ENCODE measurements around the gene SLC25A22.

Gene SLC25A22

DNA sequence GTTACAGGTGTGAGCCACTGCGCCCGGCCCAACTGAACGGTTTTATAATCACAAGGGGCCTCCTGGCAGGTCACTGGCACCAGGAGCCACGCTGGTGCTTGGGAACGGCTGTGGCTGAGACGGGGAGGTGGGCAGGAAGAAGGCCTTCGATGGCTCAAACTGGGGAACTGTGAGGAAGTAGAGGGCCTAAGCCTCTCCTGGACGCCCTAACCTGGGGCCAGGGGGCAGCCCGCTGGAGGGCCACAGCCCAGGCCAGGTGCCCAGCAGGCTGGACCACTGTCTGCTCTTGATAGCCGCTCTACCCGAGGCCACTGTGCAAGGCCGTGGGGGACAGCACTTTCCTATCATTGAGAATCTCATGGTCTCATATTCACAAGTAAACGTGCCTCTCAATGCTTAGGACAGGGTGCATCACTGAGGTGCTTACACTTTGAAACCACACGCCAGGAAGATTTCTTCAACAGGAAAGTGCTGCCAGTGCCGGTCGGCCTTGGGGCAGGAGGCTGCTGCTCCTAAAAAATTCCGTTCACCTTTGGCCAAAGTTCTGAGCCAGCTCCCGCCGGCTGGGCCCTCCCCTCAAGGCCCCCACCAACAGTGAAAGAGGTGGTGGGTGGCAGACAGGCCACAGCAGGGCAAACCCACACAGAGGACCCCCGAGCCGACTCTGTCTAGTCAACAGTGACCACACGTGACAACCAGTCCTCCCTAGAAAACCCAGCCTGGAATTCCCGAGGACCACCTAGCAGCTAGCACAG, 28.0 kb downstream of the SLC25A22 start:
- no peak for DNase-seq

DNA sequence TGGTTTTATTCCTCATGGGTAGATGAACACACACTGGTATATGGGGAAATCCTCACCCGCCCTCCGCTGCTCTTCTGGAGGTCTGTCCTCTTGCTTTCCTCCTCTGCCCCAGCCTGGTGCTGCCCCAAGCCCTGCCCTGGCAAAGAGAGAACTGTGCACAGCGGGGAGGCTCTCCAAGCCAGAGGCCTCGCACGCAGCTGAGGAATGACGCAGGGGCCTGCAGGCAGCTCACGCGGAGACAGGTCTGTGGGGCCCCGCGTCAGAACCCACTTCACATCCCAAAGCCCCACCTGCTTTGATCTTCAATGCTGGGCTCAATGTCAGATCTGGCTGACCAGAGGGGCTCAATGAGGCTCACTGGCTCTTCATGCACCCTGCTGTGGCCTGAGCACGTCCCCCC, 30.8 kb downstream of the SLC25A22 start:
- no peak for DNase-seq

DNA sequence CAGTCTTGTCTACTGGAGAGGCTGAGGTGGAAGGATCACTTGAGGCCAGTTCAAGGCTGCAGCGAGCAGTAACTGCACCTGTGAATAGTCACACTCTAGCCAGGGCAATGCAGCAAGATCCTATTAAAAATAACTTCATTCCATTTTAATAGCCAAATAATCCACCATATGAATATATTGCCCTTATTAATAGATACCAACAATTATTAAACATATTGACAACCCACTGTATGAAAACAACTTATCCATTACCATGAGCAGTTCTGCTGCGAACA, 31.2 kb downstream of the SLC25A22 start:
- DNase-seq: no peak

DNA sequence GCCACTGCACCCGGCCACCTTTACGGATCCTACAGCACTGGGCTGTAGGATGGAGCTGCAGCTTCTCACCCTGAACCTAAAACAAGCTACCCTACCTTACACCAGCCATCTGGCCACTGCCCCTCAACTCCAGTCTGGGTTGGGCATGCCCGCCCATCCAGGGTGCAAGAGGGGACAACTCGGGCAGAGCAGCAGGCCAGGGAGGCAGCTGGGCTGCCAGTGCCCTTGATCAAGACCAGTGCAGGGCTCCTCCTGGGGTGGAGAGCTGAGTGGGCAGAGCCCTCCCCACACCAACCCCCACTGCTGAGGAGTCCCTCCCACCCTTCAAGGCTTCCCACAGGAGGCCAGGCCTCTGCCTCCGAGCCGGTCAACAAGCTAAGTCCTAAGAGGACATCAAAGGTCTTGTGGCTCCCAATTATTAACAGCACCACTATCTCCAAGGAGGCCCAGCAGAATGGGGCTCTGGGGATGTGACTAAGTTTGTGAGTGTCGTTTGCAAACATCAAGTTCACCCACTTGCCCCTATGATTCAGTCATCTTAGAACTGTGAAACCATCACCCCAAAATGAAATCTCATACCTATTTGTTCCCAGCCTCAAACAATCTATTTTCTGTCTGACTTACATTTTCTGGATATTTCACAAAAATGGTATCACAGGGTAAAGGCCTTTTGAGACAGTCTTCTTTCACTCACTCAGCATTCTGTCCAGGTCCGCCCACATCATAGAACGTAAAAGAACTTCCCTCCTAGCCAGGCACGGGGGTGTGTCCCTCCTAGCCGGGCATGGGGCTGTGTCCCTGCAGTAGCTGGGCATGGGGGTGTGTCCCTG, 31.8 kb downstream of the SLC25A22 start:
- DNase-seq: no peak

DNA sequence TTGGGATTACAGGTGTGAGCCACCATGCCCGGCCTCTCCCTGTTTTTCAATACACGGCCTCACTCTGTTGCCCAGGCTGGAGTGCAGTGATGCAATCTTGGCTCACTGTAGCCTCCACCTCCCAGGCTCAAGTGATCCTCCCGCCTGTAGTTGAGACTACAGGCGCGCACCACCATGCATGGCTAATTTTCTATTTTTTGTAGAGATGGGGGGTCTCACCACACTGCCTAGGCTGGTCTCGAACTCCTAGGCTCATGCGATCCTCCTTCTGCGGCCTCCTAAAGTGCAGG, 32.3 kb downstream of the SLC25A22 start:
- no peak for DNase-seq

DNA sequence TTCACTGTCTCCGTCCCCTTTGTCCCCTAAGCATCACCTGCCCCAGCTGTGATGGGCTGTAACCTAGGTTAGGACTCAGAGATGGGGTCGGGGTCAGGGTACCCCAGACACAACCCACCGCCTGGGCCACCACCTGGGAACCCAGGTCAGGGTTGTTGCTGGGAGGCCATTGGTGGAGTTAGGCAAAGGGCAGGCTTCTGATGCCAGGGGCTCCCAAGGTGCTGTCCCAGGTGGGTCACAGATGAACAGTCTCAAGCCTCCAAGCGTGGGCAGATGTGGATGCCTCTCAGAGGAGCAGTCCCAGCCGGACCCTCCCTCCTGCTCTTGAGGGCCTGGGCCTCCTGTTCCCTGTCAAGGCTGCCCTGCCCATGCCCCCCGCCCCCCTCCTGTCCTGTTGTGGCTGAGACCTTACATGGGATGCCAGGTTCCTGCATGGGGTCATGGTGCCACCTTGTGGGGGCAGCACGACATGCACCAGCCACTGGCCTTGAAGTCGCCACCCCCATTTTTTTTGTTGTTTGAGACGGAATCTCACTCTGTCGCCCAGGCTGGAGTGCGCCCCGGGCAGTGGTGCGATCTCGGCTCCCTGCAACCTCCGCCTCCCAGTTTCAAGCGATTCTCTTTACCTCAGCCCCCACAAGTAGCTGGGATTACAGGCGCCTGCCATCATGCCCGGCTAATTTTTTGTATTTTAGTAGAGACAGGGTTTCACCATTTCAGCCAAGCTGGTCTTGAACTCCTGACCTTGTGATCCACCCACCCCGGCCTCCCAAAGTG, 32.9 kb downstream of the SLC25A22 start:
- peak; percentile 73 for DNase-seq

DNA sequence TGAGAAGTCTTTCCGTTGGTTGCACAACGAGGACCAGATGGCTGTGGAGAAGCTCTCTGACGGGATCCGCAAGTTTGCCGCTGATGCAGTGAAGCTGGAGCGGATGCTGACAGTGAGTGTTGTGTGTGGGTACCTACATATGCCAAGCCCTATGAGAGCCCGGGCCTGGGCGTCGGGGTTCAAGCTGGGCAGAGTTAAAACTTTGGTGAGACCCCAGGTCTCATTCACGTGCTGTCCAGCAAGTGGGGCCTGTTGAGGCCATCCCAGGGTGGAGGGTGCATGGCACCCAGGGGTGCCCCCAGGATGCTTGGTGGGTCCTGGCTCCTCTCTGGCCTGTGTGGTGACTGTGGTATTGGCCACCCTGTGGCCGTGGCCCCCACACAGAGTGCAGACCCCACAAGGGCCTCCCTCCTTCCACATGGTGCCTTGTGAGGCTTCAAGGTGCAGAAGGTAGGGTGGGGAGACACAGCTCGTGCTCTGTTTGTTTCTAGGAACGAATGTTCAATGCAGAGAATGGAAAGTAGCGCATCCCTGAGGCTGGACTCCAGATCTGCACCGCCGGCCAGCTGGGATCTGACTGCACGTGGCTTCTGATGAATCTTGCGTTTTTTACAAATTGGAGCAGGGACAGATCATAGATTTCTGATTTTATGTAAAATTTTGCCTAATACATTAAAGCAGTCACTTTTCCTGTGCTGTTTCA, 33.6 kb downstream of the SLC25A22 start:
- DNase-seq: no peak

DNA sequence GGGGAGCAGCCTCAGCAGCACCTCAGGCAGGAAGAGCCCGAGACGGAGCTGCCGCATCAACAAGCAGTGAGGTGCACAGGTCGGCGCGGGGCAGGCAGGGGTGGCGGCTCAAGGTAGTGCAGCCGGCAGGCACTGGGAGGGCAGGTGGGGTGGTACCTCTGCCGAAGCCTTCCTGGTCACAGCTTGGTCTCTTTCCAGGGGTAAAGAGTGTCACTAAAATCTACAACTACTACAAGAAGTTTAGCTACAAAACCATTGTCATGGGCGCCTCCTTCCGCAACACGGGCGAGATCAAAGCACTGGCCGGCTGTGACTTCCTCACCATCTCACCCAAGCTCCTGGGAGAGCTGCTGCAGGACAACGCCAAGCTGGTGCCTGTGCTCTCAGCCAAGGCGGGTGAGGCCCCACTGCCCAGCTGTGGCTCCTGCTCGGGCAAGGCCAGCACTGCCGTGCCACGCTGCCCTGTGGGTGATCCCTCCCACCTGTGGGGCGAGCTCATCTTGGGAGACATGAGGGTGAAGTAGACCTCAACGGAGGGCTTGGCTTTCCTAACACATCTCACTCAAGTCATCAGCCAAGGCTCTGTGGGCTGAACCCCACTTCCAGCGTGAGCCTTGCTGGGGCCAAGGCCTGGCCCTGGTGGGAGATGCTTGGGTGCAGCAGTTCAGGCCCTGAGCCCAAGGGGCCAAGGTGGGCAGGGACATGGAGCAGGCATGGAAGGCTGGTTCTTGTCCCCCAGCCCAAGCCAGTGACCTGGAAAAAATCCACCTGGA, 34.3 kb downstream of the SLC25A22 start:
- DNase-seq: no peak

DNA sequence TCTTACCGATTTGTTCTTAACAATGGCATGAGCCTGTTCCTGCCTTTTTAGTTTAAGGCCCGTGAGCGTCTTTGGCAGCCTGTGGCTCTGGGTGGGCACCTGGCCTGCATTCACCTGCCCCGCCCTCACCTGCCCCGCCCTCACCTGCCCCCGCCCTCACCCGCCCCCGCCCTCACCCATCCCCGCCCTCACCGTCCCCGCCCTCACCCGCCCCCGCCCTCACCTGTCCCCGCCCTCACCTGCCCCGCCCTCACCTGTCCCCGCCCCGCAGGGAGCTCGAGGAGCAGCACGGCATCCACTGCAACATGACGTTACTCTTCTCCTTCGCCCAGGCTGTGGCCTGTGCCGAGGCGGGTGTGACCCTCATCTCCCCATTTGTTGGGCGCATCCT, 35.0 kb downstream of the SLC25A22 start:
- DNase-seq: no peak

DNA sequence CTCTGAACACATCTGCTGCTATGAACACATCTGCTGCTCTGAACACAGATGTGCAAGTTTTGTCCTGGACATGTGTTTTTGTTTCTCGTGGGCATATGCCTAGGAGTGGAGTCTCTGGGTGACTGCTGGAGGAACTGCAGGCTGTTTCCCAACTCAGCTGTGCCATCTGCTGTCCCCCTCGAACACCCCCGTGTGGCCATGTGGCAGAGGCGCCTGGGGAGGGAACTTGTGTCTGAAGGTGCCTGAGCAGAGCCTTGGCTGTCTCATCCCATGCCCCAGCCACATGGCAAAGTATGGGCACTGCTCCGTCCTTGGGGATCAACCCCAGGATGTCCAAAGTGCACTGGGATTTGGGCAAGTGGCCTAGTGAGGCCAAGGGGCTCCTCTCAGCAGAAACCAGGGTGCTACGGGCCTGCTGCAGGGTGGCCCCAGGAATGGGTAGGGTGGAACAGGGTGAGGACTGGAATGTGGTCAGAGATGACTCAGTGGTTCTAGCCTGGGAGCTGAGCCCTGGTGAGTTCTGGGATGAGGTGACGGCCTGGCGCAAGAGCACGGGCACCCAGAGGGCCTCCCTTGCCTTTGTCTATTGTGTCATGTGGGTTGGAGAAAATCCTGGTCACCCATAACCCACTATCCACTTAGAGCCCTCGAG, 35.5 kb downstream of the SLC25A22 start:
- peak; percentile 35 for DNase-seq

DNA sequence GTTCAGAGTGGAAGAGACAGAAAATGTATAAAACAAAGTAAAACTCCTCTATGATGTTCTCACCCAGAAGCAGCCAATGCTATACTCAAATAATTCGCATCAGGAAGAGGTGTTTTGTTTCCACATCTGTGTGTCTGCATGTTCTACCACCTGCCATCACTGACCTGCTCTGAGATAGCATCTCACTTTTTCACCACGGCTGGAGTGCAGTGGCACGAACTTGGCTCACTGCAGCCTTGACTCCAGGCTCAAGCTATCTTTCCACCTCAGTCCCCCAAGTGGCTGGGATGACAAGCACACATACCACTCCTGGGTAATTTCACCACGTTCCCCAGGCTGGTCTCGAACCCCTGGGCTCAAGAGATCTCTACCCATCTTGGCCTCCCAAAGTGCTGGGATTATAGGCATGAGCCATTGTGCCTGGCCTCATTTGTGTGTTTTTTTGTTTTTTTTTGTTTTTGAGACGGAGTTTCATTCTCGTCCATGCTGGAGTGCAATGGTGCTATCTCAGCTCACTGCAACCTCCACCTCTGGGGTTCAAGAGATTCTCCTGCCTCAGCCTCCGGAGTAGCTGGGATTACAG, 36.5 kb downstream of the SLC25A22 start:
- no peak for DNase-seq

DNA sequence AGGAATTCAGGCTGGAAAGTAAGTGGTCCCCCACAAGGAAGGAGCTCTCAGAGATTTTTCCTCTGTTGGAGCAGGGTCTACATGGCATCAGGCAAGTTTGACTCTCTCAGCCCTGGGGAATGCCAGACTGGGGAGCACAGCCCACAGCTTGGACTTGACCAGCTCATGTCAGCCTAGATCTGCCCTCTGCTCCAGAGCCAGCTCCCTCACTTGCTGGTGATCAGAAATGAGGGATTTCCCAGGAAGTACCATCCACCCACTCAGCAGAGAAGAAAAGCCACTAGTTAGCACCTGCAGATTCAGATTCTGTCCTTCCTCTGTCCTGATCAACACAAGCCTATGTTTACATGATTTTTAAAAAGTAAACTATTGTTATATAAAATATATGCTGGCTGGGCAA, 37.8 kb downstream of the SLC25A22 start:
- DNase-seq: no peak

DNA sequence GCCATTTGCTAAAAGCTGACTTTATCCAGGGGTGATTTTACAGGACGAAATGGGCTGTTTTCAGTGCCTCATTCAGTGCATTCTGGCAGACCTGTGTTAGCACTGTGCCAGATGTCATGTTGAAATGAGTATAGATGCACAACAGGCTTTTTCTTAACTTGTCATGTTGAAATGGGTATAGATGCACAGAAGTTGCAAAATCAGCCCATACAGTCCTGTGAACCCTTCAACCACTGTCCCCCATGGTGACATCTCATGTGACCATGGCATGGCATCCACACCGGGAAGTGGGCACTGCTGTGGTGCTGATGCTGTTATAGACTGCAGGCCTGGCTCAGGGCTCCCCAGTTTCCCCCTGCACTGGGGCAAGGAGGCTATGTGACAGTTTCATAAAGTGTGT, 48.4 kb downstream of the SLC25A22 start:
- no peak for DNase-seq

DNA sequence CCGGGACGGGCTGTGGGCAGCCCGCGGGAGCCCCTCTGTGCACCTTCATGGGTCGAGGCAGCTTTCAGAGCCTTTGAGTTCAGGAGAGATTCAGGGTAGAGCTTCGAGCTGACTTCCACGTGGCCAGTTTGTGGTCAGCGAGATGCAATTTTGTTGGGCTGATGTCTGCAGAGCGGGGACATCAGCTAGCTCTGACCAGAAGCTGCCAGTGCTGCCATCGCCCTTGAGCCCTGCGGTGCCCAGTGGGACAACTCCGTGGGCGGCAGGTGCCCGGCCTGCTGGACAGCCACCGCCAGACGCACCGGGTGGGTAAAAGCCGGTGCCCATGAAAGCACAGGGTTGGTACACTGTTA, 50.1 kb downstream of the SLC25A22 start:
- no peak for DNase-seq

DNA sequence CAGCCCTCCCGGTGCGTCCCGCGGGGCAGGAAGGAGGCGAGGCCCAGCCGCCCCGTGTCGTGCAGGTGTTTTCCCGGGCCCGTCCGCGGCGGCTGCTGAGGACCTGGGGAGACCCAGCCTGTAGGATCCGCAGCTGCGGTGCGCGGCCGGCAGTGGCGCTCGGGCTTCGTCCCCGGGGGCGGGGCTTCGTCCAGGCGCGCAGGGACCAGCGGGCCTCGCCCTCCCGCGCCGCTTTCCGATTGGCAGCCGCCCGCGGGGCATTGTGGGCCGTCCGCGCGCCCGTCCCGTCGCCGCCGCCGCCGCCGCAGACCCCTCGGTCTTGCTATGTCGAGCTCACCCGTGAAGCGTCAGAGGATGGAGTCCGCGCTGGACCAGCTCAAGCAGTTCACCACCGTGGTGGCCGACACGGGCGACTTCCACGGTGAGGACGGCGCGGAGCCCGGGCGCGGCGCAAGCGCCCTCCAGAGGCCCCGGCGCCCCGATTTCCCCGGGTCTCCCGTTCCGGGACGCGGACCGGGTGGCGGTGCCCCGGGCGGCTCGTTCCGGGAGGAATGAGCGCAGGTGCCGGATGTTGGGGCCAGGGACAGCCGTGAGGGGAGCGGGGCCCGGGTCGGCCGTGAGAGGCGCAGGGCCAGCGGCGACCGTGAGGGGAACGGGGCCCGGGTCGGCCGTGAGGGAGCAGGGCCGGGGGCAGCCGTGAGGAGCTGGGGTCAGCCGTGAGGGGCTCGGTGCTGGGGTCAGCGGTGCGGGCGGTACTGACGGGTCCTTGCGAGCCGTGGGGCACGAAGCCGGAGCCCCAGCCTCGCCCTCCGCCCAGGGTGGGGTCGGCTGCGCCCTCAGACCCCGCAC, 50.7 kb downstream of the SLC25A22 start, which contains the start of gene TALDO1:
Gene TALDO1, plus strand, starts transcription at position 307 of the 849 bp plus-strand sequence. Its CDS starts 18 bp downstream, at position 325.
- peak; percentile 95 for DNase-seq

DNA sequence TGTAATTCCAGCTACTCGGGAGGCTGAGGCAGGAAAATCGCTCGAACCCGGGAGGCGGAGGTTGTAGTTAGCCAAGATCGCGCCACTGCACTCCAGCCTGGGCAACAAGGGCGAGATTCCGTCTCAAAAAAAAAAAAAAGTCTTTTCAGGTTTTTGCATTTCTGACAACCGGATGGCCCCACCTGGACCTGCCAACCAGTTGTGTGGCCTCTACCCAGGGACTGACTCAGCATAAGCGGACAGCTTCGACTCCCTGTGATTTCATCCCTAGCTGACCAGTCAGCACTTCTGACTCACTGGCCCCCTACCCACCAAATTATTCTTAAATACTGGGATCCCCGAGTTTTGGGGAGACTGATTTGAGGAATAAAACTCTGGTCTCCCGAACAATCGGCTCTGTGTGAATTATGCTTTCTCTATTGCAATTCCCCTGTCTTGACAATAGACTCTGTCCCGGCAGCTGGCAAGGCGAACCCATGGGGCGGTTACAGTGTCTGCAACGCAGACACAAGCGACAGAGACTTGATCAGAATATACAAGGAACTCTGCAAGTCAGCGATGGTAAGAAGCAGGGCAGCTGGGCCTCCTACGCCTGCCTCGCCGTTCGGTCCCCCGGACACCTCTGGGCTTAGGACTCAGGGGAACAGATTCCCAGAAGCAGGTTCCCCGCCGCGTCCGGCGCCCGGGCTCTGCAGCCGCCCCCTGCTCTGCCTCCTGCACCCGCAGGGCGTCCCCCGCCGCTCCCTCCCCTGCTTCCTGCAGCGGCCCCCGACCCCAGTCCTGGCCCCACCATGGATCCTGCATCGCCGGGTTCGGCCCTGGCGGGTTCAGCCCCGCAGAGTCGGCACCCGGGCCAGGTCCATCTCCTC, 51.6 kb downstream of the SLC25A22 start:
- peak; percentile 48 for DNase-seq

DNA sequence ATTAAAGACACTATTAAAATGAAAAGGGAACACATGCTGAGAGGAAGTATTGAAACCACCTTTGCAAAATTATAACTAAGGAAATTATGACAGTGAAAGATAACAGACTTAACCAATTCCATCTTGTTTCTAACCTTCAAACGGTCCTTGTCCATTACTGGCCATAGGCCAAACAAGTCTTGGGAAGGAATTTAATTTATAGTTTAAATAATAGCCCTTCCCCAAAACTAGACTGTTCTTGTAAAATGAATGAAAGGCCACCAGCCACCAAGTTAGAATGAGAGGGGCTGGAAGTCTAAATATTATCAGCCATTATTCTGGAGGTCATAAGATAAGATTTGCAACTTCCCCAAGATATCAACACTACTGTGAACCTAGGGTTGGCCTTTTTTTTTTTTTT, 52.7 kb downstream of the SLC25A22 start:
- no peak for DNase-seq

DNA sequence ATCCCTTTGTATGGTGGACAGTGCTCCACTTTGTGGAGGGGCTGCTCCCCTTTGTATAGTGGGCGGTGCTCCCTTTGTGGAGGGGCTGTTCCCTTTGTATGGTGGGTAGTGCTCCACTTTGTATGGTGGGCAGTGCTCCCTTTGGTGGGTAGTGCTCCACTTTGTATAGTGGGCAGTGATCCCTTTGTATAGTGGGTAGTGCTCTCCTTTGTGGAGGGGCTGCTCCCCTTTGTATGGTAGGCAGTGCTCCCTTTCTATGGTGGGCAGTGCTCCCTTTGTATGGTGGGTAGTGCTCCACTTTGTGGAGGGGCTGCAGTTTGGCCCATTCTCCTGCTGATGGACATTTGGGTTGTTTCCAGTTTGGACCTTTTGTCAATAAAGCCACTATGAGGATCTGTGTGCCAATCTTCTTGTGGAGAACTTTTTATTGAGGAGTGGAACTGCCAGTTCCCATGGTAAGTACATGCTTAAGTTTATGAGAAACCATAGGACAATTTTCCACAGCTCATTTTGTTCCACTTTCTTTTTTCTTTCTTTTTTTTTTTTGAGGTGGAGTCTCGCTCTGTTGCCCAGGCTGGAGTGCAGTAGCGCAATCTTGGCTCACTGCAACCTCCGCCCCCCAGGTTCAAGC, 55.4 kb downstream of the SLC25A22 start:
- no peak for DNase-seq

DNA sequence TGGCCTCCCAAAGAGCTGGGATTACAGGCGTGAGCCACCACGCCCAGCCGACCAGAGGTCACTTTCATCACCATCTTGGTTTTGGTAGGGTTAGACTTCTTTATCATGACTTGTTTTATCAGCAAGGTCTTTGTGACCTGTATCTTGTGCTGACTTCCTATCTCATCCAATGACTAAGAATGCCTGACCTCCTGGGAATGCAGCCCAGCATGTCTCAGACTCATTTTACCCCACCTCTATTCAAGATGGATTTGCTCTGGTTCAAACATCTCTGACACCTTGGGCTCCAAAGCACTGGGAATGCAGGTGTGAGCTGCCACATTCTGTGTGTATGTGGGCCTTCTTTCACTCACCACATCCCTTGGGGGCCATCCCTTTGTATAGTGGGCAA, 55.9 kb downstream of the SLC25A22 start:
- DNase-seq: no peak
